ENCODE measurements around the gene FBXW7. TPM values are rescaled to one million over a fixed set of nuclear protein-coding genes. Genes with fewer than 3 reads are reported as not detected.

FBXW7 gene
- total RNA-seq, 1 experiment from 2014 or later: 27.1 TPM

DNA sequence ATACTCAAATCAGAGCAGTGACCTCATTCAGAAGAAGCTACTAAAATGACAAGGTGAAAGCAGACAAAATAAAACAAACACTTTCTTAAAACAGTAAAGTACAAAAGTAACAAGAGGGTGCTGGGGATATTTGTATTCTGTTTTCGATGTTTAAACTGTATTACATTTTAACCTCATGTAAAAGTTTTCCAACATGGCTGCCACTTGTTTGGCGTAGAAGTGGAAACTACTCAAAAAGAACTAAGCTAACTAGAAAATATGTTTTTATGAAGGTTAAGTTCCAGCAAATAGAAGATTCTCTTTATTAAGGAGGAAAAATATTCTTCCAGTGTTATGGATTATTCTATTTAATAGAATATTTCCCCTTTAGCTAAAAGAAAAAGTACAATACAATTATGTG, 155.0 kb downstream of the FBXW7 start:
- H3K23ac ChIP-seq (ENCODE audit: insufficient read length, low read depth, low read length): no peak overlapping the region
- no peak overlapping the region for H3K9ac ChIP-seq (ENCODE audit: extremely low read depth, insufficient read length, low read length)
- no peak overlapping the region for H2BK120ac ChIP-seq (ENCODE audit: low read depth, low read length, poor library complexity, severe bottlenecking)
- DNase-seq: no peak
- Mint-ChIP-seq H3K9me3 (no peaks in the 10 kb centered on the region), H3K4me3 (no peak overlapping the region), H3K36me3 (ENCODE audit: insufficient read depth in 1 of 3, low read depth in 3 of 3) (peaks cover 0 to 3% (median 0%) of the 10 kb centered on the region in 3 experiments; a peak in 2 of 7 replicates), H3K27me3 (ENCODE audit: low read depth) (no peaks in the 10 kb centered on the region), H3K27ac (no peak overlapping the region), H3K4me1 (peaks cover 12 to 15% of the 10 kb centered on the region in 2 experiments)
- H2AK5ac ChIP-seq (ENCODE audit: insufficient read length, low read length): no peak overlapping the region
- no peak overlapping the region for H3K56ac ChIP-seq (ENCODE audit: insufficient read length, low read depth, low read length)
- H2BK15ac ChIP-seq (ENCODE audit: low read depth, low read length): no peak overlapping the region
- no peak overlapping the region for H2AFZ ChIP-seq (ENCODE audit: low read length)
- no peak overlapping the region for H4K91ac ChIP-seq (ENCODE audit: insufficient read length, low read depth, low read length)
- H2BK20ac ChIP-seq (ENCODE audit: low read depth, low read length, poor library complexity, severe bottlenecking): no peak overlapping the region
- H2BK5ac ChIP-seq (ENCODE audit: insufficient read length, low read length): no peak overlapping the region
- H3K9me3 ChIP-seq (ENCODE audit: control insufficient read depth, low read depth, low read length): no peaks in the 10 kb centered on the region
- no peak overlapping the region for H4K8ac ChIP-seq (replicated peaks; ENCODE audit: insufficient read length, low read depth, low read length)
- no peak overlapping the region for H3T11ph ChIP-seq (ENCODE audit: low read length)
- no peaks in the 10 kb centered on the region for H3K79me2 ChIP-seq (ENCODE audit: insufficient read depth, low read length)
- H3K18ac ChIP-seq (ENCODE audit: insufficient read length, low read depth, low read length): no peak overlapping the region
- no peak overlapping the region for H2BK12ac ChIP-seq (ENCODE audit: insufficient read length, low read depth, low read length)
- H3K4ac ChIP-seq (ENCODE audit: low read depth, low read length): no peak overlapping the region
- H4K5ac ChIP-seq (ENCODE audit: insufficient read length, low read depth, low read length): no peak overlapping the region
- H3K79me1 ChIP-seq (ENCODE audit: insufficient read depth, low read depth, low read length, poor library complexity, severe bottlenecking): no peaks in the 10 kb centered on the region
- H3K27ac ChIP-seq (ENCODE audit: insufficient read length, low read depth, low read length): no peak overlapping the region
- H4K20me1 ChIP-seq (ENCODE audit: control insufficient read depth, insufficient read depth, insufficient read length): no peaks in the 10 kb centered on the region
- no peak overlapping the region for H3K4me2 ChIP-seq (ENCODE audit: insufficient read depth, insufficient read length, low read length)
- no peaks in the 10 kb centered on the region for H3K27me3 ChIP-seq (ENCODE audit: insufficient read depth, low read length)
- no CpG with 5 or more reads among the region's 2 CpGs for WGBS (ENCODE audit: extremely low coverage, insufficient read length, low lambda C conversion rate)
- no peak overlapping the region for H3K14ac ChIP-seq (ENCODE audit: insufficient read depth, low read length)
- no peaks in the 10 kb centered on the region for H3K23me2 ChIP-seq (ENCODE audit: insufficient read length, low read depth, low read length, poor library complexity, severe bottlenecking)
- H3K4me1 ChIP-seq (ENCODE audit: insufficient read depth, low read length): peaks cover 4% of the 10 kb centered on the region; the same call in 1 of the 2 replicates
- TF ChIP-seq, protein P1, sequence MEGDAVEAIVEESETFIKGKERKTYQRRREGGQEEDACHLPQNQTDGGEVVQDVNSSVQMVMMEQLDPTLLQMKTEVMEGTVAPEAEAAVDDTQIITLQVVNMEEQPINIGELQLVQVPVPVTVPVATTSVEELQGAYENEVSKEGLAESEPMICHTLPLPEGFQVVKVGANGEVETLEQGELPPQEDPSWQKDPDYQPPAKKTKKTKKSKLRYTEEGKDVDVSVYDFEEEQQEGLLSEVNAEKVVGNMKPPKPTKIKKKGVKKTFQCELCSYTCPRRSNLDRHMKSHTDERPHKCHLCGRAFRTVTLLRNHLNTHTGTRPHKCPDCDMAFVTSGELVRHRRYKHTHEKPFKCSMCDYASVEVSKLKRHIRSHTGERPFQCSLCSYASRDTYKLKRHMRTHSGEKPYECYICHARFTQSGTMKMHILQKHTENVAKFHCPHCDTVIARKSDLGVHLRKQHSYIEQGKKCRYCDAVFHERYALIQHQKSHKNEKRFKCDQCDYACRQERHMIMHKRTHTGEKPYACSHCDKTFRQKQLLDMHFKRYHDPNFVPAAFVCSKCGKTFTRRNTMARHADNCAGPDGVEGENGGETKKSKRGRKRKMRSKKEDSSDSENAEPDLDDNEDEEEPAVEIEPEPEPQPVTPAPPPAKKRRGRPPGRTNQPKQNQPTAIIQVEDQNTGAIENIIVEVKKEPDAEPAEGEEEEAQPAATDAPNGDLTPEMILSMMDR (conservative IDR thresholded peaks at IDR 0.05): no peak
